ENCODE results near the gene GPS2.
A peak's percentile ranks its signal among the peaks of the same experiment; 100 is the strongest.

Gene GPS2

DNA sequence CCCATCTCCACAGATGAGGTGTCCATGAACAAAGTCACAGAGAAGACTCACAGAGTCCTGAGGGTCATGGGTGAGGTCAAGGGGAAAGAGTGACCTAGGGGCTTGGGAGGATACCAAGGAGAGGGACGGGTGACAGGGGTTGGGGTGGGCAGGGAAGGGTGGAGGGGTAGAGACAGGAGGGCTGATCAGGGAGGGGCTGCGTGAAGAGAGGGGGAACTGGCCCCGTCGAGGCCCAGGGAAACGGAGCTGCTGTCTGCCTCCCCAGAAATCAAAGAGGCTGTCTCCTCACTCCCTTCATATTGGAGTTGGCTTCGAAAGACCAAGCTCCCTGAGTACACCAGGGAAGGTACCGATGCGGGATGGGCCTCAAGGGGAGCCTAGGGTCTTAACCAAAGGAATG lies 40.4 kb upstream of the GPS2 start:
- H3K4me3 ChIP-seq (ENCODE audit: low read length) = no peak overlapping the region
- TF ChIP-seq, protein P1, sequence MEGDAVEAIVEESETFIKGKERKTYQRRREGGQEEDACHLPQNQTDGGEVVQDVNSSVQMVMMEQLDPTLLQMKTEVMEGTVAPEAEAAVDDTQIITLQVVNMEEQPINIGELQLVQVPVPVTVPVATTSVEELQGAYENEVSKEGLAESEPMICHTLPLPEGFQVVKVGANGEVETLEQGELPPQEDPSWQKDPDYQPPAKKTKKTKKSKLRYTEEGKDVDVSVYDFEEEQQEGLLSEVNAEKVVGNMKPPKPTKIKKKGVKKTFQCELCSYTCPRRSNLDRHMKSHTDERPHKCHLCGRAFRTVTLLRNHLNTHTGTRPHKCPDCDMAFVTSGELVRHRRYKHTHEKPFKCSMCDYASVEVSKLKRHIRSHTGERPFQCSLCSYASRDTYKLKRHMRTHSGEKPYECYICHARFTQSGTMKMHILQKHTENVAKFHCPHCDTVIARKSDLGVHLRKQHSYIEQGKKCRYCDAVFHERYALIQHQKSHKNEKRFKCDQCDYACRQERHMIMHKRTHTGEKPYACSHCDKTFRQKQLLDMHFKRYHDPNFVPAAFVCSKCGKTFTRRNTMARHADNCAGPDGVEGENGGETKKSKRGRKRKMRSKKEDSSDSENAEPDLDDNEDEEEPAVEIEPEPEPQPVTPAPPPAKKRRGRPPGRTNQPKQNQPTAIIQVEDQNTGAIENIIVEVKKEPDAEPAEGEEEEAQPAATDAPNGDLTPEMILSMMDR (conservative IDR thresholded peaks at IDR 0.05; ENCODE audit: low read depth, low read length) = no peak
- DNase-seq (ENCODE audit: low read depth) = no peak

DNA sequence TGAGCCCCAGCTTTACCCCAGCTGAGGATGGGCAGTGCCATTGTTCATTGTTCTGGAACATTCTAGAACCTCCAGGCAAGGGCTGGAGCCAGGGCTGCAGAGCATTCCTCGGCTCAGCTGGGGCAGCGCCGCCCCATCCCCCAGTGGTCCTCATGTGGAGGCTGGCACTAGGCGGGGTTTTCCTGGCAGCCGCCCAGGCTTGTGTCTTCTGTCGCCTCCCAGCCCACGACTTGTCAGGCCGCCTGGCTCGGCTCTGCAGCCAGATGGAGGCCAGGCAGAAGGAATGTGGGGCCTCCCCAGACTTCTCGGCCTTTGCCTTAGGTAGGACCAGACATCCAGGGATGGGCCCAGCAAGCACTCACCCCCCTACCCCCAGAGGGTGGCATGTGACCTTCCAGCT lies 39.9 kb upstream of the GPS2 start, which contains the start of gene TMEM95:
TMEM95 (plus strand) TSS at position 104 of the 400 bp plus-strand sequence; CDS start at position 153, 49 bp downstream.
- no peak within 1 kb of the TSS for H3K4me3 ChIP-seq (ENCODE audit: low read length)
- no peak for DNase-seq (ENCODE audit: low read depth)
- TF ChIP-seq, protein P1 (conservative IDR thresholded peaks at IDR 0.05; ENCODE audit: low read depth, low read length) = no peak

DNA sequence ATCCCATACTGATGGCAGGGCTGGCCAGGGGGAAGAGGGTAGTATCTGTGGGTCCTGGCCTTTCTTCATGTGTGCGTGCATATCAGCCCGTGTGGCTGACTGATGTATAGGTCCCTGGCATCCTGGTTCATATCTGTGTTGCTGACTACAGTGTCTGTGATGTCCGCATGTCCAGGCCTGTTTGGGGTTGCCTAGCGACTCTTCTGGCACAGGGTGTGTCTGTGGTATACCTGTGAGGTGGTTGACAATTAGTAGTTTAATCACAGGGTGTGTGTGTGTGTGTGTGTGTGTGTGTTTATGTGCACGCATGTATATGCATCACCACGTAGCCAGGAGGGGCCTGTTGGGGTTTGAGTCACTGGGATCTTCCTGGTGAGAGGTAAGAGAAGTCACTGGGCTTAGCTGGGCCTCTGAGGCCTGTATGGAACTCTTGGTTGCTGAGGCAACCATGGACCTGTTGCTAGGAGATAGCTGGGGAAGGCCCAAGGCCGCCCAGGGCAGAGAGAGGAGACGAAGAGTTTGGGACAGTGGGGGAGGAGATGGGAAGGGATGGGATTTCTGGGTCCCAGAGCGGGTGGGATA lies 39.2 kb upstream of the GPS2 start:
- no peak overlapping the region for H3K4me3 ChIP-seq (ENCODE audit: low read length)
- TF ChIP-seq, protein P1 (conservative IDR thresholded peaks at IDR 0.05; ENCODE audit: low read depth, low read length) = no peak
- DNase-seq (ENCODE audit: low read depth) = no peak

DNA sequence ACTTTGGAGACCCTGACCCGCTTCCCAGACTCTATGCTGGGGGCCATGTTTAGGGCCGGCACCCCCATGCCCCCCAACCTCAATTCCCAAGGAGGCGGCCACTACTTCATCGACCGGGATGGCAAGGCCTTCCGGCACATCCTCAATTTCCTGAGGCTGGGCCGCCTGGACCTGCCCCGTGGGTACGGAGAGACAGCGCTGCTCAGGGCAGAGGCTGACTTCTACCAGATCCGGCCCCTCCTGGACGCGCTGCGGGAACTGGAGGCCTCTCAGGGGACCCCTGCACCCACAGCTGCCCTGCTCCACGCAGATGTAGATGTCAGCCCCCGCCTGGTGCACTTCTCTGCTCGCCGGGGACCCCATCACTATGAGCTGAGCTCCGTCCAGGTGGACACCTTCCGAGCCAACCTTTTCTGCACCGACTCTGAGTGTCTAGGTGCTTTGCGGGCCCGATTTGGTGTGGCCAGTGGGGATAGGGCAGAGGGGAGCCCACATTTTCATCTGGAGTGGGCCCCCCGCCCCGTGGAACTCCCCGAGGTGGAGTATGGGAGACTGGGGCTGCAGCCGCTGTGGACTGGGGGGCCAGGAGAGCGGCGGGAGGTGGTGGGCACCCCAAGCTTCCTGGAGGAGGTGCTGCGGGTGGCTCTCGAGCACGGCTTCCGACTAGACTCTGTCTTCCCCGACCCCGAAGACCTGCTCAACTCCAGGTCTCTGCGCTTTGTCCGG lies 37.9 kb upstream of the GPS2 start:
- H3K4me3 ChIP-seq (ENCODE audit: low read length) = peak overlapping the region; percentile 74
- DNase-seq (ENCODE audit: low read depth) = no peak
- TF ChIP-seq, protein P1 (conservative IDR thresholded peaks at IDR 0.05; ENCODE audit: low read depth, low read length) = no peak

DNA sequence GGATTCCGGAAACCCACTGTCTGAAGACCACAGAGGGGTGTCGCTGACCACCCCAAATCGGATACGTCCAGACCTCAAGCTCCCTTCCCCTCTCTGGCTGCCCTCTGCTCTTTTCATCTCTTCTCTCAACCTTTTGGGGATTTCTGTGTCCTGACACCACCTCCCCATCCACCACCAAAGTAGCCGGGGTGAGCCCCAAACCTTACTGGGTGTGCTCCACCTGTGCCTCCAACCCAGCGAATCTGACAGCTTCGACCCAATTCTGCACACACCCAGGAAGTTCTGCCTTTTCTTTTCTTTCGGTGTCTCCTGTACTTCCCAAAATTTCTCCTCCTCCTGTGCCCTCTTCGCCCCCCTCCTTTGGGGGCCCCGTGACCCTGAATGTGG lies 37.3 kb upstream of the GPS2 start:
- TF ChIP-seq, protein P1 (conservative IDR thresholded peaks at IDR 0.05; ENCODE audit: low read depth, low read length) = peak; percentile 69
- H3K4me3 ChIP-seq (ENCODE audit: low read length) = peak overlapping the region; percentile 74
- no peak for DNase-seq (ENCODE audit: low read depth)

DNA sequence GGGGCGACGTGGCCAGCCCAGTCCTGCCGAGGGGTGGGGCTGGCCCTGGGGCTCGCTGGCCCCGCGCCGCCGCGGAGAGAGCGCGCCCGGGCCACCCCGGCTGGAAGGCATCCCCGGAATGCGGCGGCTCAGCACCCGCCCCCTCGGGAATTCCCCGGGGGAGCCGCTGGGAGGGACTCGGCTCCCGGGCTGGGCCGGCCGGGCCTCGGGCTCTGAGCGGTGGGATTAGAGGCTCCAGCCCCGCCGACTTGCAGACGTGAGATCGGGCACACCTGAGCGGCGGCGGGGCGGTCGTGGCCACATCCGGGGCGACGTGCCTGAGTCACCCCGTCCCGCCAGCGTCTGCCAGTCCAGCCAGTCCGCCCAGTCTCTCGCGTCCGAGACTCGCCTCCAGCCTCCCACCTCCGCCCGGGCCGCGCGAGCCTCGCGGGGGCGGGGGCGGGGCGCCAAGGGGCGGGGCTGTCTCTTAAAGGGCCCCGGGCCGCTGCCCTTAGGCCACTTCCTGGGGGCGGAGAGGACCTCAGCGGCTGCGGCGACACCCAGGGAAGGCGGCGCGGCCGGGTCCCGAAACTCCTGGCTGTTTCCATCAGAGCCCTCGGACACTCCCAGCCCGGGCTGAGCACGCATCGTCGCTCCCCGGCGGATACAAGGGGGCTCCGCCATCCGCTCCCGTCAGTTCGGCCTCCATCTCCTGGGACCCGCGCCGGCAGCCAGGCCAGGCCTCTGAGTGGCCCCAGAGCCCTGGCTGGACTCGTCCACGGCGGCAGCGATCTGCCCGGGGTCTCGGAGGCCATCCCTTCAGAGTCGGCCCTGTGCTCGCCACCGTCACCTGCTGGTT lies 36.7 kb upstream of the GPS2 start, which contains the start of gene KCTD11:
KCTD11 (plus strand) TSS at position 498 of the 838 bp plus-strand sequence.
- DNase-seq (ENCODE audit: low read depth) = peak; percentile 68
- TF ChIP-seq, protein P1 (conservative IDR thresholded peaks at IDR 0.05; ENCODE audit: low read depth, low read length) = no peak
- peak within 1 kb of the TSS; percentile 74 for H3K4me3 ChIP-seq (ENCODE audit: low read length)

Data from retinal pigment epithelial cell (primary cell).